H1 (cell line): ENCODE data around the gene FANCE. TPM values are rescaled to one million over a fixed set of nuclear protein-coding genes. Genes with fewer than 3 reads are reported as not detected.
A peak's percentile ranks its signal among the peaks of the same experiment; 100 is the strongest.

ENCODE experiments used
- CTCF ChIA-PET: fragments of 300-600 bp; sonication (Branson Sonifier 250); formaldehyde crosslinking; loops from one replicate; lab custom pipeline; 2021; ENCODE audit not compliant: partially characterized antibody; lab: Charles Lee
- POLR2A ChIA-PET: fragments of 300-600 bp; sonication (Branson Sonifier 250); formaldehyde crosslinking; loops from one replicate; lab custom pipeline; 2021; ENCODE audit warnings: inconsistent platforms; ENCODE audit not compliant: partially characterized antibody; lab: Charles Lee
- DNase-seq, 2 experiments: peaks; one replicate each; pipeline versions ENCODE4 v3.0.0 to v3.0.0-alpha.2; 2010 to 2022; ENCODE audit warnings: low spot score in 2 of 2, low read depth in 1 of 2, mixed read lengths in 1 of 2
- FAIRE-seq: peaks from 2 replicates; lab custom pipeline; 2011; peaks lifted over from hg19 to GRCh38; lab: Jason Lieb, UNC
- H2AFZ ChIP-seq: 2 replicates; pipeline ENCODE4 v1.8.1; 2012; ENCODE audit warnings: low read length, inconsistent platforms
- H2AK5ac ChIP-seq: 2 replicates; pipeline ENCODE4 v1.6.1; 2013; ENCODE audit warnings: low read depth, low read length
- H2BK120ac ChIP-seq: replicated peaks from 2 replicates; pipeline ENCODE3; 2013; ENCODE audit warnings: low read depth, low read length, inconsistent platforms
- H2BK12ac ChIP-seq: 2 replicates; pipeline ENCODE4 v1.6.1; 2013; ENCODE audit warnings: low read depth, low read length
- H2BK15ac ChIP-seq: 2 replicates; pipeline ENCODE4 v1.6.1; 2013; ENCODE audit warnings: low read length
- H2BK20ac ChIP-seq: 2 replicates; pipeline ENCODE4 v1.6.1; 2013; ENCODE audit warnings: low read length
- H2BK5ac ChIP-seq: 2 replicates; pipeline ENCODE4 v1.6.1; 2013; ENCODE audit warnings: low read depth, low read length
- H3K14ac ChIP-seq: 2 replicates; pipeline ENCODE4 v1.6.1; 2013; ENCODE audit warnings: inconsistent platforms; ENCODE audit not compliant: insufficient read length
- H3K18ac ChIP-seq: 2 replicates; pipeline ENCODE4 v1.6.1; 2013; ENCODE audit warnings: low read length; ENCODE audit errors: extremely low read depth
- H3K23ac ChIP-seq: 2 replicates; pipeline ENCODE4 v1.6.1; 2013; ENCODE audit warnings: inconsistent platforms; ENCODE audit not compliant: insufficient read length
- H3K23me2 ChIP-seq: 2 replicates; pipeline ENCODE4 v1.6.1; 2013; ENCODE audit warnings: low read depth, low read length
- H3K27ac ChIP-seq: 2 replicates; pipeline ENCODE4 v1.6.1; 2011; ENCODE audit warnings: low read depth, low read length, inconsistent platforms
- H3K27me3 ChIP-seq, 4 experiments: replicated peaks in 1 of 4; 1 replicate in 1 of 4; 2 replicates in 3 of 4; pipeline versions ENCODE4 v1.6.1 to v1.8.1; 2011 to 2013; ENCODE audit warnings: low read length in 3 of 4, mild to moderate bottlenecking in 3 of 4, inconsistent platforms in 2 of 4, mixed read lengths in 2 of 4, moderate library complexity in 1 of 4; ENCODE audit not compliant: control insufficient read depth in 3 of 4, insufficient read depth in 3 of 4; ENCODE audit errors: extremely low read depth in 1 of 4
- H3K36me3 ChIP-seq, 4 experiments: 2 replicates each; pipeline versions ENCODE4 v1.6.1 to v1.8.1; 2011 to 2013; ENCODE audit warnings: mild to moderate bottlenecking in 4 of 4, low read length in 3 of 4, moderate library complexity in 2 of 4, control low read depth in 1 of 4, inconsistent platforms in 1 of 4; ENCODE audit not compliant: insufficient read depth in 4 of 4, control insufficient read depth in 2 of 4
- H3K4ac ChIP-seq: replicated peaks from 2 replicates; pipeline ENCODE3; 2013; ENCODE audit warnings: low read length, low read depth, mixed read lengths, inconsistent platforms; ENCODE audit not compliant: insufficient read length
- H3K4me1 ChIP-seq, 4 experiments: replicated peaks in 1 of 4; 1 replicate in 1 of 4; 2 replicates in 3 of 4; pipeline versions ENCODE4 v1.6.1 to v1.8.1; 2011 to 2013; ENCODE audit warnings: low read length in 3 of 4, inconsistent platforms in 2 of 4, mixed read lengths in 1 of 4; ENCODE audit not compliant: insufficient read depth in 4 of 4, control insufficient read depth in 3 of 4
- H3K4me2 ChIP-seq, 2 experiments: 2 replicates each; pipeline versions ENCODE4 v1.6.1 to v1.8.1; 2011 to 2013; ENCODE audit warnings: low read depth in 2 of 2, low read length in 2 of 2, control low read depth in 1 of 2, inconsistent platforms in 1 of 2, mild to moderate bottlenecking in 1 of 2; ENCODE audit not compliant: insufficient read depth in 1 of 2
- H3K4me3 ChIP-seq, 4 experiments: fragments of 200-600, 300-600 bp in 1 of 4; sonication (generic), shearing (Covaris generic), sonication (Bioruptor Twin) in 1 of 4; 2 replicates each; pipeline versions ENCODE4 v1.5.1 to v1.8.1; 2011 to 2016; ENCODE audit warnings: low read length in 4 of 4, low read depth in 3 of 4, control low read depth in 2 of 4, inconsistent platforms in 2 of 4, mild to moderate bottlenecking in 2 of 4, mixed read lengths in 1 of 4, moderate library complexity in 1 of 4; ENCODE audit not compliant: insufficient read depth in 2 of 4; ENCODE audit errors: extremely low read depth in 1 of 4
- H3K56ac ChIP-seq: replicated peaks from 2 replicates; pipeline ENCODE3; 2013; ENCODE audit warnings: low read depth, mild to moderate bottlenecking, mixed read lengths, low read length, inconsistent platforms; ENCODE audit not compliant: insufficient read length
- H3K79me1 ChIP-seq: 2 replicates; pipeline ENCODE4 v1.6.1; 2013; ENCODE audit warnings: low read depth, low read length, control low read depth
- H3K79me2 ChIP-seq, 2 experiments: 2 replicates each; pipeline versions ENCODE4 v1.6.1 to v1.8.1; 2012 to 2013; ENCODE audit warnings: low read length in 2 of 2, mild to moderate bottlenecking in 2 of 2, inconsistent platforms in 1 of 2; ENCODE audit not compliant: insufficient read depth in 2 of 2, control insufficient read depth in 1 of 2
- H3K9ac ChIP-seq, 4 experiments: replicated peaks in 1 of 4; 1 replicate in 1 of 4; 2 replicates in 3 of 4; pipeline versions ENCODE4 v1.6.1 to v1.8.1; 2011 to 2013; ENCODE audit warnings: low read depth in 3 of 4, low read length in 3 of 4, control low read depth in 2 of 4, mild to moderate bottlenecking in 2 of 4, moderate library complexity in 2 of 4, inconsistent platforms in 1 of 4; ENCODE audit errors: extremely low read depth in 1 of 4
- H3K9me3 ChIP-seq, 2 experiments: 2 replicates each; pipeline versions ENCODE4 v1.6.1 to v1.8.1; 2012 to 2013; ENCODE audit warnings: mild to moderate bottlenecking in 2 of 2, moderate library complexity in 2 of 2, control low read depth in 1 of 2, inconsistent platforms in 1 of 2, low read depth in 1 of 2, low read length in 1 of 2, mixed read lengths in 1 of 2; ENCODE audit not compliant: insufficient read depth in 2 of 2
- H4K20me1 ChIP-seq, 2 experiments: replicated peaks in 1 of 2; 2 replicates each; pipeline versions ENCODE3 to v1.8.1; 2011 to 2013; ENCODE audit warnings: inconsistent platforms in 2 of 2, low read length in 2 of 2, mild to moderate bottlenecking in 1 of 2; ENCODE audit not compliant: insufficient read depth in 2 of 2, control insufficient read depth in 1 of 2
- H4K5ac ChIP-seq: 2 replicates; pipeline ENCODE4 v1.6.1; 2013; ENCODE audit warnings: low read length, low read depth, mixed read lengths, inconsistent platforms; ENCODE audit not compliant: insufficient read length
- H4K8ac ChIP-seq: 2 replicates; pipeline ENCODE4 v1.8.0; 2013; ENCODE audit warnings: mild to moderate bottlenecking, moderate library complexity, low read length, inconsistent platforms; ENCODE audit not compliant: insufficient read depth; ENCODE audit errors: extremely low read depth
- H4K91ac ChIP-seq: replicated peaks from 2 replicates; pipeline ENCODE3; 2013; ENCODE audit warnings: low read length, mixed read lengths, inconsistent platforms; ENCODE audit not compliant: insufficient read length
- CEBPB ChIP-seq: IDR thresholded peaks from 2 replicates; pipeline ENCODE4 v1.6.1; 2012; ENCODE audit warnings: low read depth, low read length
- JUN ChIP-seq: IDR thresholded peaks from 2 replicates; pipeline ENCODE4 v1.6.1; 2011; ENCODE audit warnings: low read depth, mild to moderate bottlenecking, improper control_type of control experiment, low read length
- WGBS, 2 experiments: shearing (Covaris generic) in 1 of 2; methylation state at CpG; one replicate each; pipeline versions ENCODE4 v1.1.6 to v1.1.7; 2013 to 2015; ENCODE audit warnings: low lambda C conversion rate in 2 of 2, mixed read lengths in 2 of 2, inconsistent platforms in 1 of 2, low coverage in 1 of 2, missing lambda C conversion rate in 1 of 2; ENCODE audit not compliant: insufficient replicate concordance in 2 of 2, insufficient coverage in 1 of 2, insufficient read length in 1 of 2; ENCODE audit errors: extremely low coverage in 1 of 2, missing lambda C conversion rate in 1 of 2; 5-methylcytosine and 5-hydroxymethylcytosine counted together
- polyA plus RNA-seq, 7 experiments: library from polyadenylated mRNA; depleted of rRNA in 3 of 7; stranded (reverse) in 5 of 7; unstranded in 2 of 7; fragments of >200 nt in 5 of 7; fragments of 200-250 nt in 2 of 7; gene quantifications; 1 replicate in 5 of 7; 2 replicates in 1 of 7; 4 replicates in 1 of 7; pipeline versions ENCODE4 v1.2.1 to v1.2.3, GENCODE V29; 2011 to 2013; ENCODE audit warnings: missing spikeins in 2 of 7, mixed read lengths in 2 of 7
- total RNA-seq: library from RNA; stranded (reverse); fragmentation: NEBNext Ultra II Directional; extraction: Animal tissue kit (Norgen Biotek cat#: 25700); gene quantifications from 2 replicates; pipeline ENCODE4 v1.2.1, GENCODE V29; 2021

The FANCE gene
- total and polyA plus RNA-seq, 2 of the 8 experiments (the other 6 are each of a cell fraction or from before 2014, with no cell fraction given), result 16.1 to 17.0 TPM

DNA sequence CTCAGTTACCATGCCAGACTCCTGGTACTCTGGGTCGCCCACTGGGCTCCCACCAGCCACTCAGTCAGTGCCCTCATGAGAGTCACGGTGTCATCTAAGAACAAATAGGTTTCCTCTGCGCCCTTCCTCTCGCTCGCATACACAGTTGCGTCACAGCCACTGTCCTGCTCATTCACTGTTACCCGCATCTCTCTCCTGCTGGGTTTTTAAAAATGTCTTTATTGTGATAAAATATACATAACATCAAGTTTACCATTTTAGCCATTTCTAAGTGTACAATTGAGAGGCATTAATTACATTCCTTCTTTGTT lies 40.8 kb downstream of the FANCE start:
- peaks cover 26 to 63% (median 54%) of the 10 kb centered on the region in 4 experiments for H3K4me1 ChIP-seq
- H4K8ac ChIP-seq, result no peak overlapping the region
- WGBS, 2 experiments, result 73% methylated on average over 7 of the region's 7 CpGs; no CpG with 5 or more reads in 1 of the 2 experiments
- H2AK5ac ChIP-seq, result no peak overlapping the region
- CTCF ChIA-PET, result interaction anchor here (1.0 kb wide), 1 partner anchor 30 kb away, joined by 3 read pairs; no protein-coding TSS in a partner anchor
- no peak for DNase-seq
- no peak overlapping the region for H2BK15ac ChIP-seq
- peaks cover 16% of the 10 kb centered on the region for H3K79me1 ChIP-seq
- H2BK12ac ChIP-seq, result no peak overlapping the region
- H2BK20ac ChIP-seq, result 0 out of 2 replicates have a peak overlapping the region, but pooled peaks have one; percentile 61
- no peak overlapping the region for H3K14ac ChIP-seq
- no peak overlapping the region for H2BK120ac ChIP-seq
- no peak for TF ChIP-seq JUN
- peak; percentile 42 for TF ChIP-seq CEBPB
- TF ChIP-seq, all 59 proteins: peak for 1
- H3K4me3 ChIP-seq, result peak overlapping the region in 1 of 4 experiments; percentile 56; a peak in 1 of 8 replicates
- H3K4ac ChIP-seq, result no peak overlapping the region
- H3K18ac ChIP-seq, result no peak overlapping the region
- no peak overlapping the region for H3K27ac ChIP-seq
- H3K23ac ChIP-seq, result no peak overlapping the region
- no peak overlapping the region for H4K5ac ChIP-seq
- POLR2A ChIA-PET, result interaction anchor here (1.5 to 37.6 kb wide), 3 partner anchors 1 to 29 kb away, joined by 5 to 1319 read pairs (median 1319); partner anchors contain the start of genes RPL10A and TEAD3
- peaks cover 0 to 5% (median 2%) of the 10 kb centered on the region in 4 experiments; a peak in 3 of 7 replicates for H3K27me3 ChIP-seq
- no peak overlapping the region for H3K9ac ChIP-seq
- no peaks in the 10 kb centered on the region for H3K36me3 ChIP-seq
- peaks cover 3% of the 10 kb centered on the region for H3K23me2 ChIP-seq
- no peak for FAIRE-seq
- H3K79me2 ChIP-seq, result peaks cover 0 to 41% of the 10 kb centered on the region in 2 experiments; a peak in 2 of 4 replicates
- peaks cover 15 to 29% of the 10 kb centered on the region in 2 experiments for H4K20me1 ChIP-seq
- H2AFZ ChIP-seq, result no peak overlapping the region
- H3K4me2 ChIP-seq, result peak overlapping the region; percentile 13 to 85; a peak in 2 of 4 replicates
- no peak overlapping the region for H4K91ac ChIP-seq
- no peaks in the 10 kb centered on the region for H3K9me3 ChIP-seq
- H2BK5ac ChIP-seq, result no peak overlapping the region
- no peak overlapping the region for H3K56ac ChIP-seq
